Liver (tissue), 3 donors: ENCODE results near the gene RGS7.

ENCODE experiments used
- CTCF ChIP-seq: fragments of 150-350 bp; IDR thresholded peaks from 2 replicates; pipeline ENCODE4 v1.5.1; 2017; ENCODE audit warnings: improper control_type of control experiment, low read depth, low read length; ENCODE audit not compliant: missing input control
- FOXA1 ChIP-seq: IDR thresholded peaks from 2 replicates; pipeline ENCODE4 v1.6.1; 2016; ENCODE audit warnings: antibody characterized with exemption
- GABPA ChIP-seq, 2 donors: IDR thresholded peaks in 1 of 2; conservative IDR thresholded peaks in 1 of 2; 2 replicates each; pipeline ENCODE4 v1.6.1; 2016; ENCODE audit warnings: antibody characterized with exemption in 2 of 2, mild to moderate bottlenecking in 1 of 2, moderate library complexity in 1 of 2
- JUND ChIP-seq, 2 donors: IDR thresholded peaks; 2 replicates each; pipeline ENCODE4 v1.6.1; 2016; ENCODE audit warnings: antibody characterized with exemption in 2 of 2
- MAX ChIP-seq: IDR thresholded peaks from 2 replicates; pipeline ENCODE4 v1.6.1; 2016; ENCODE audit warnings: antibody characterized with exemption
- RAD21 ChIP-seq, 2 donors: IDR thresholded peaks; 2 replicates each; pipeline ENCODE4 v1.6.1; 2016; ENCODE audit warnings: antibody characterized with exemption in 2 of 2, mild to moderate bottlenecking in 2 of 2
- REST ChIP-seq: IDR thresholded peaks from 2 replicates; pipeline ENCODE4 v1.6.1; 2016; ENCODE audit warnings: antibody characterized with exemption, mild to moderate bottlenecking
- TAF1 ChIP-seq: conservative IDR thresholded peaks from 2 replicates; pipeline ENCODE4 v1.6.1; 2016; ENCODE audit warnings: antibody characterized with exemption, mild to moderate bottlenecking
- YY1 ChIP-seq: IDR thresholded peaks from 2 replicates; pipeline ENCODE4 v1.6.1; 2016; ENCODE audit warnings: antibody characterized with exemption, mild to moderate bottlenecking
- ZBTB33 ChIP-seq: IDR thresholded peaks from 2 replicates; pipeline ENCODE4 v1.6.1; 2016; ENCODE audit warnings: antibody characterized with exemption
- donor health status: healthy.
- donor health status: healthy.

- TF ChIP-seq CTCF = no peak
- no peak for TF ChIP-seq RAD21 (IDR thresholded peaks at IDR 0.05)
- no peak for TF ChIP-seq TAF1
- TF ChIP-seq YY1 = no peak
- TF ChIP-seq GABPA (IDR thresholded peaks at IDR 0.05 in 1 of 2, conservative IDR thresholded peaks at IDR 0.05 in 1 of 2) = no peak
- TF ChIP-seq FOXA1 = no peak
- no peak for TF ChIP-seq REST
- TF ChIP-seq MAX = no peak
- no peak for TF ChIP-seq JUND (IDR thresholded peaks at IDR 0.05)
- no peak for TF ChIP-seq ZBTB33
Observed at GRCh38 chr1:241331328-241332036, 25.5 kb downstream of the RGS7 start.
